ENCODE data around the gene FAIM2.

Gene FAIM2

DNA sequence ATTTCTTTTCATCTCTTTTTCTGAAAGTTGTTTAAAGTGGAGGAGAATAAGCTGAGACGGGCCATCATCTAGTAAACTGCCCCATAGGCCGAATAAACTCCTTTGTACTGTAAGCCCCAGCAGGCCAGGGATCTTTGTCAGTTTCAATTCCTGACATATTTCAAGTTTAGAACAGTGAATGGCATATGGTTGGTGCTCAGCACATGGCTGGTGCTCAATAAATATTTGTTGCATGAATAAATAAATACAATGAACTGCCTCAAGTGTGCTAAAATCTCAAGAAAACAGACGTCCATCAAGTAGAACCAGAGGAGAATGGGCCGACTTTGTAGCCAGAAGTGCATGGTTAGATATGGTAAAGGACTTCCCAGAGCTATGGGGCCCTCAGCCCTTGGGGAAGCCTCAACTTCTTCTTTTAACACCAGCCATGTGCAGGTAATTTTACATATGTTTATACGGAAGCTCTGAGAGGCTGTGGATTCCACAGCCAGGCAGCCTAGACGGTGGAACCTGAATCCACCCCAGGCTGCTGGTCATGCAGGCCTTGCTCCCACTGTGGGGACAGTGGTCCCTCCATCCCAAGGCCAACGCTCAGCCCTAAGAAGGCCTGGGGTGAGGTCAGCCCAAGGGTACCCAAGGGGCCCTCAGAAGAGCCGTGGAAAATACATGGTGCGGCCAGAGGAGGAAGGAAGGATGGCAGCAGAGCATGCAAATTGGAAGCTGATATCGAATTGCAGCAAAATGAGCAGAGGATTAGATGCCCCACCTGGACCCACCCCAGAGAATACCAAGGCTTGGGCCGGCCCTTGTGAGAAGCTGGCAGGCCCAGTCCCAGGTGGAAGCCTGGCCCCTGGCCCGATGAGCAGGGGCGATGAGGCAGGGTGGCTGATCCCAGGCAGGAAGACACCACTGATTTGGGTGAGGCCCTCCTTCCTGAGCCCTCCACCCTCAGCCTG, 38.1 kb upstream of the FAIM2 start:
- in situ Hi-C loops (cut with MboI; ENCODE audit: low sequenced_read_pairs, unreplicated experiment): no loop called here
- DNase-seq (ENCODE audit: low spot score): no peak
- TF ChIP-seq, protein P1, sequence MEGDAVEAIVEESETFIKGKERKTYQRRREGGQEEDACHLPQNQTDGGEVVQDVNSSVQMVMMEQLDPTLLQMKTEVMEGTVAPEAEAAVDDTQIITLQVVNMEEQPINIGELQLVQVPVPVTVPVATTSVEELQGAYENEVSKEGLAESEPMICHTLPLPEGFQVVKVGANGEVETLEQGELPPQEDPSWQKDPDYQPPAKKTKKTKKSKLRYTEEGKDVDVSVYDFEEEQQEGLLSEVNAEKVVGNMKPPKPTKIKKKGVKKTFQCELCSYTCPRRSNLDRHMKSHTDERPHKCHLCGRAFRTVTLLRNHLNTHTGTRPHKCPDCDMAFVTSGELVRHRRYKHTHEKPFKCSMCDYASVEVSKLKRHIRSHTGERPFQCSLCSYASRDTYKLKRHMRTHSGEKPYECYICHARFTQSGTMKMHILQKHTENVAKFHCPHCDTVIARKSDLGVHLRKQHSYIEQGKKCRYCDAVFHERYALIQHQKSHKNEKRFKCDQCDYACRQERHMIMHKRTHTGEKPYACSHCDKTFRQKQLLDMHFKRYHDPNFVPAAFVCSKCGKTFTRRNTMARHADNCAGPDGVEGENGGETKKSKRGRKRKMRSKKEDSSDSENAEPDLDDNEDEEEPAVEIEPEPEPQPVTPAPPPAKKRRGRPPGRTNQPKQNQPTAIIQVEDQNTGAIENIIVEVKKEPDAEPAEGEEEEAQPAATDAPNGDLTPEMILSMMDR (IDR thresholded peaks at IDR 0.05; ENCODE audit: borderline replicate concordance, control extremely low read depth, extremely low read depth, insufficient read depth, missing control alignments): no peak

DNA sequence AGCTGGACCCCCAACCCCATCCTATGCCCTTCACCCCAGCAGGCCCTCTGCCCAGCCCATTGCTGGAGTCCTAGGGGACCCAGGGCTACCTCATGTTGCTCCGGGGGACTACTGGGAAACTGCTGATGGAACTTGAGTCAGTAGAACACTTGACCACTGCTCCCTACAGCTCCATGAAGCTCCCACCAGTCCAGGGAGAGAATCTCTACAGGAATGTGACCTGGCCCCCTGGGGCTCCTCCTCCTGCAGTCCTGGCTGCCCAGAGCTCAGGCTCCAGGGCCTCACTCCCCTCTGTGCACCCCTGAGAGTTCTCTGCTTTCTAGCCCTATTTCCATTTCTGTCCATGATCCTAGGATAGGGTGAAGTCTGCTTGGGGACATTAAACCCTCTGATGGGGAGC, 36.0 kb upstream of the FAIM2 start:
- DNase-seq (ENCODE audit: low spot score): no peak
- TF ChIP-seq, protein P1 (IDR thresholded peaks at IDR 0.05; ENCODE audit: borderline replicate concordance, control extremely low read depth, extremely low read depth, insufficient read depth, missing control alignments): no peak
- in situ Hi-C loops (cut with MboI; ENCODE audit: low sequenced_read_pairs, unreplicated experiment): no loop called here

DNA sequence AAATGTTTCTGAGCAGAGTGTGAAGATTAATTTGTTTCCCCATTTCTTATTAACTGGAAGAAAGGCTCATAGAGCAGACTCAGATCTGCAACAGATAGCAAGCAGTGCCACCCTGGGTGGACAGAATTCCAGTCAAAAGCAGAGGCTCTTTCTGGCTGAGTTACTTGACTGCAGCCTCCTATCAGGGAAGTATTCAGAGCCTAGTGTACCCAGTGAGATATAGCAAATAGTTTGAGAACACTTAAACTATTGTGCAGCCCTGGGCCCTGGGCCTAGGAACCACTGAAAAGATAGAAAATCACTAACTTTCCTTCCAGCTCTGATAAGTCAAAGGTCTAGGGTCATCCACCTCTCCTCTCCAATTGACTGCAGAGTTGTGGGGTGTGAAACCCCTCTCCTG, 35.6 kb upstream of the FAIM2 start:
- in situ Hi-C loops (cut with MboI; ENCODE audit: low sequenced_read_pairs, unreplicated experiment): no loop called here
- no peak for DNase-seq (ENCODE audit: low spot score)
- TF ChIP-seq, protein P1 (IDR thresholded peaks at IDR 0.05; ENCODE audit: borderline replicate concordance, control extremely low read depth, extremely low read depth, insufficient read depth, missing control alignments): no peak

DNA sequence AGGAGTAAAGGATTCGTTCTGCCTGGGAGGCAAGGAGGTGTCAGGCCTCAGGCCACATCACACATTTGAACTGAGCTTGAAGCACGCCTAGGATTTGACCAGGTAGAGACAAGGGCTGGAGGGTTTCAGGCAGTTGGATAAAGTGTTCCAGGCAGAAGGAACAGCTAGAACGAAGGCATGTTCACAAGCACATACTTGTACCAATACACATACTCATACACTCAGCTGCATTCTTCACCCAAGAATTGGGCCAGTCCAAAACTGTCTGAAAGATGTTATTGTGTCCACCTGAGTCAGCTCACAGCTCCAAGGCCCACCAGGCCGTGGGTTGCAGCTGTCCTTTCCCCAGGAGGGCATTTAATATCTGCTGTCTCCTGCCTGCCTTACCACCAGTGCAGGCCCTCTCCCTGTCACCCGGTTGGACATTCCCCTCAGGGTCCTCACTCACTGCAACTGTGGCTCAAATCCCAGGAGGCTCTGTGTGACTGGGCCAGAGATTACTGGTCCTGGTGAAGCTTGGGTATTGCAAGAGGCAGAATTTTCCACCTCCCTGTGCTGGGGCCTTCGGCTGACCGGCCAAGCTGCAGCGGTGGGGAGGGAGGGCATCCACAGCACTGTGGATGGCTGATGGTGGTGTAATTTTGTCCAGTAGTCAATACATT, 34.1 kb upstream of the FAIM2 start:
- in situ Hi-C loops (cut with MboI; ENCODE audit: low sequenced_read_pairs, unreplicated experiment): no loop called here
- TF ChIP-seq, protein P1 (IDR thresholded peaks at IDR 0.05; ENCODE audit: borderline replicate concordance, control extremely low read depth, extremely low read depth, insufficient read depth, missing control alignments): no peak
- no peak for DNase-seq (ENCODE audit: low spot score)

DNA sequence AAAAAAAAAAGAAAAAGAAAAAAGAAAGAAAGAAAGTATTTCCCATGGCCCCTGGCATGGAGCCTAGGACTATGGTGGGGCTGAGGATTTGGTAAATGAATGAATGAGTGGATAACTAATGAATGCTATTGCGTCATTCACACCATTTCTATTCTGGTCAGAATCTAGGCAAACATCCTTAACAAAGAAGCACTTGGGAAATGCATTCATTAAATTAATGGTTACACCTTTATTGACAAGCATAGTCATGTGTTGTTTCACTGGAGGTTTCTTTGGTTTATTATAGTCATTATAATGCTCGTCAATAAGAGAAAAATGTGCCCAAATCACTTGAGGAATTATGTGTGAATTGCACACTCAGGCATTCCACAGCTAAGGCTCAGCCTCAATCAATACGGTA, 33.2 kb upstream of the FAIM2 start:
- TF ChIP-seq, protein P1 (IDR thresholded peaks at IDR 0.05; ENCODE audit: borderline replicate concordance, control extremely low read depth, extremely low read depth, insufficient read depth, missing control alignments): no peak
- in situ Hi-C loops (cut with MboI; ENCODE audit: low sequenced_read_pairs, unreplicated experiment): no loop called here
- DNase-seq (ENCODE audit: low spot score): no peak

DNA sequence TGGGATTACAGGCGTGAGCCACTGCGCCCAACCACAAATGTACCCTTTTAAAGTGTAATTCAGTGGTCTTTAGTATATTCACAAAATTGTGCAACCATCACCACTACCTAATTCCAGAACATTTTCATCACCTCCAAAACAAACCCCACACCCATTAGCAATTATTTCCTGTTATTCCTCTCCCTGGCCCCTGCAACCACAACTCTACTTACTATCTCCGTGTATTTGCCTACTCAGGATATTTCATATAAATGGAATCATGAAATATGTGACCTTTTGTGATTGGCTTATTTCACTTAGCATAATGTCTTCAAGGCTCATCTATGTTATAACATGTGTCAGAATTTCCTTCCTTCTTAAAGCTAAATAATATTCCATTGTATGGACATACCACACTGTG, 30.8 kb upstream of the FAIM2 start:
- in situ Hi-C loops (cut with MboI; ENCODE audit: low sequenced_read_pairs, unreplicated experiment): no loop called here
- TF ChIP-seq, protein P1 (IDR thresholded peaks at IDR 0.05; ENCODE audit: borderline replicate concordance, control extremely low read depth, extremely low read depth, insufficient read depth, missing control alignments): no peak
- DNase-seq (ENCODE audit: low spot score): no peak
